ENCODE data around the gene ALG10.

DNA sequence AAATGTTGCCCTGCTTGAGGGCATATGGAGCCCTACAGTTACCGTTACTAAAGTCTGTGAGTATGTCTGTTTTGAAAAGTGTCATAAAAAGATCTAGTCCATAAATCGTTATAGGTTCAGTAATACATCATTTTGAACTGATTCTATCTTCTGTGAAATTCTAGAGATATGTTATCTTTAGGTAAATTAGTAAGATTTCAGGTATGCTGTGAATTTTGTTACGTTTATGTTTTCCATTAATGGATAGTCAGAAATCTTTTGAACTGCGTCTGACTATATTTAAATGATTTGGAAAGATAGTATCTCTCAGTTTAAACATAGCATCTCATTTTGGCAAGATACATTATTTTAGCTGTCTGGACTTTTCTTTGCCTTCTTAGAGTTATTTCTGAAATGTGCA lies 8.3 kb downstream of the ALG10 start:
- TF ChIP-seq, protein P1, sequence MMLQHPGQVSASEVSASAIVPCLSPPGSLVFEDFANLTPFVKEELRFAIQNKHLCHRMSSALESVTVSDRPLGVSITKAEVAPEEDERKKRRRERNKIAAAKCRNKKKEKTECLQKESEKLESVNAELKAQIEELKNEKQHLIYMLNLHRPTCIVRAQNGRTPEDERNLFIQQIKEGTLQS (IDR thresholded peaks at IDR 0.05), result no peak
- TF ChIP-seq, protein P2, sequence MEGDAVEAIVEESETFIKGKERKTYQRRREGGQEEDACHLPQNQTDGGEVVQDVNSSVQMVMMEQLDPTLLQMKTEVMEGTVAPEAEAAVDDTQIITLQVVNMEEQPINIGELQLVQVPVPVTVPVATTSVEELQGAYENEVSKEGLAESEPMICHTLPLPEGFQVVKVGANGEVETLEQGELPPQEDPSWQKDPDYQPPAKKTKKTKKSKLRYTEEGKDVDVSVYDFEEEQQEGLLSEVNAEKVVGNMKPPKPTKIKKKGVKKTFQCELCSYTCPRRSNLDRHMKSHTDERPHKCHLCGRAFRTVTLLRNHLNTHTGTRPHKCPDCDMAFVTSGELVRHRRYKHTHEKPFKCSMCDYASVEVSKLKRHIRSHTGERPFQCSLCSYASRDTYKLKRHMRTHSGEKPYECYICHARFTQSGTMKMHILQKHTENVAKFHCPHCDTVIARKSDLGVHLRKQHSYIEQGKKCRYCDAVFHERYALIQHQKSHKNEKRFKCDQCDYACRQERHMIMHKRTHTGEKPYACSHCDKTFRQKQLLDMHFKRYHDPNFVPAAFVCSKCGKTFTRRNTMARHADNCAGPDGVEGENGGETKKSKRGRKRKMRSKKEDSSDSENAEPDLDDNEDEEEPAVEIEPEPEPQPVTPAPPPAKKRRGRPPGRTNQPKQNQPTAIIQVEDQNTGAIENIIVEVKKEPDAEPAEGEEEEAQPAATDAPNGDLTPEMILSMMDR (IDR thresholded peaks at IDR 0.05 in 2 of 3, conservative IDR thresholded peaks at IDR 0.05 in 1 of 3; ENCODE audit: borderline replicate concordance in 1 of 3, insufficient read depth in 1 of 3, low read depth in 2 of 3, low read length in 2 of 3), result no peak
- TF ChIP-seq, protein P3, sequence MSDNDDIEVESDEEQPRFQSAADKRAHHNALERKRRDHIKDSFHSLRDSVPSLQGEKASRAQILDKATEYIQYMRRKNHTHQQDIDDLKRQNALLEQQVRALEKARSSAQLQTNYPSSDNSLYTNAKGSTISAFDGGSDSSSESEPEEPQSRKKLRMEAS (IDR thresholded peaks at IDR 0.05), result no peak
- TF ChIP-seq EZH2 (IDR thresholded peaks at IDR 0.05) (no peak), ZNF274 (IDR thresholded peaks at IDR 0.05; ENCODE audit: low read depth, low read length) (no peak), POLR2A (IDR thresholded peaks at IDR 0.05; ENCODE audit: borderline replicate concordance, extremely low read depth, insufficient read depth, insufficient read length) (no peak), POLR2AphosphoS5 (IDR thresholded peaks at IDR 0.05; ENCODE audit: low read depth, low read length) (no peak)
